ENCODE data around the gene CATSPER3.

GRCh38 chr5:134993161-134993560, 25.5 kb downstream of the CATSPER3 start:
- TF ChIP-seq CTCF (conservative IDR thresholded peaks at IDR 0.05; ENCODE audit: low read depth, low read length) (no peak), EZH2 (IDR thresholded peaks at IDR 0.05; ENCODE audit: borderline replicate concordance, low read depth, low read length, poor library complexity, severe bottlenecking) (no peak)

All from A673 (cell line).